GM18858 (cell line): ENCODE data around the gene MSI2.

Experiments used
- ATAC-seq: cut with Tn5 transposase; IDR thresholded peaks from one replicate; pipeline ENCODE4 v1.9.1; 2021; ENCODE audit not compliant: unreplicated experiment

The MSI2 gene

GRCh38 chr17:57687642-57688041 lies 431.3 kb downstream of the MSI2 start:
- no peak for ATAC-seq

- no peak for ATAC-seq
These were observed 432.9 kb downstream of the MSI2 start for GRCh38 chr17:57689254-57689653.

- ATAC-seq, result no peak
These were observed 435.6 kb downstream of the MSI2 start for GRCh38 chr17:57691939-57692338.

DNA sequence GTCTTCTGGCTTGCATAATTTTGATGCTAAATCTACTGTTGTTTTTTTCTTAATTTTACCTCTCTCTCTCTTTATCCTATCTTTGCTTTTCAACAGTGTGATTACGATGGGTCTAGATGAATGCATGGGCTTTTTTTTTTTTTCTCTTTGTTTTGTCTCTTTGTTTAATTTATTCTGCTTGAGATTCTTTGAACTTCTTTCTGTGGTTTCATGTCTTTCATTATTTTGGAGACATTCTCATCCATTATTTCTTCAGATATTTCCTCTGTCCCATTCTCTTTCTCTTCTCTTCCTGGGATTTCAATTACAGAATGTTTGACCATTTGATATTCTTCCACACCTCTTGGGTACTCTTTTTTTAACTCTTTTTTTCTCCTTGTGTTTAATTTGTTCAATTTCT lies 436.4 kb downstream of the MSI2 start:
- no peak for ATAC-seq

DNA sequence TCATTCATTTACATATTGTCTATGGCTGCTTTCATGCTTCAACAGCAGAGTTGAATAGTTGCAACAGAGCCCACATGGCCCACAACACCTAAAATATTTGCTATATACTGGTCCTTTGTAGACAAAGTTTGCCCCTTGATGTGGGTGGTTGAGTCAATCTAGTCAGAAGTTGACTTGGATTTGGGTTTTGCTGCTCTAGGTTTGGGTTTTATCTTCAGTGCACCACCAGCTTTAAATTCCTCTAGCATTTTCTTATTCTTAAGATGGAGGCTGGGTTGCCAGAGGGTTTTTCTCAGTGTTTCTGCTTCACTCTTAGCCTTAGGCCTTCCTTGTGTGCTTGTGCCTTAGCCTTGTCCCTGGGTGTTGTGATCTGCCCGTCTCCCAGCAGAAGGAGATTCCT lies 437.7 kb downstream of the MSI2 start:
- ATAC-seq, result no peak

GRCh38 chr17:57696050-57696449 lies 439.7 kb downstream of the MSI2 start:
- no peak for ATAC-seq

DNA sequence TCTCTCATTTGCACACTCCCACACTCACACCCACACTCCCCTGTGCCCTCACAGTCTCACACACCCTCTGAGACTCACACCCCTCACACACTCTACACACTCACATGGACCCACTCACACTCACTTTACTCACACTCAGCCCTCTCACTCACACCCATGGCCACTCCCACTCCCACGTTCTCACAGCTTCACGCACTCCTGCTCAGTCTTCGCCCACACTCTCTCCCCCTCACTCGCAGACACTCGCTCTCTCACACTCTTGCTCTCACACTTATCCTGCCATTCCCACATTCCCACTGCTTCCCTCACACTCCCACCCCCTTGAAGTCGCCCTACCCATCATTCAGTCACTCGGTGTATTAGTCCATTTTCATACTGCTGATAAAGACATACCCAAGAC lies 440.9 kb downstream of the MSI2 start:
- no peak for ATAC-seq

- ATAC-seq, result no peak
These were observed 441.8 kb downstream of the MSI2 start for GRCh38 chr17:57697891-57698711.

GRCh38 chr17:57699751-57700219 lies 443.5 kb downstream of the MSI2 start:
- ATAC-seq, result no peak

GRCh38 chr17:57701124-57701523 lies 444.8 kb downstream of the MSI2 start:
- ATAC-seq, result no peak

DNA sequence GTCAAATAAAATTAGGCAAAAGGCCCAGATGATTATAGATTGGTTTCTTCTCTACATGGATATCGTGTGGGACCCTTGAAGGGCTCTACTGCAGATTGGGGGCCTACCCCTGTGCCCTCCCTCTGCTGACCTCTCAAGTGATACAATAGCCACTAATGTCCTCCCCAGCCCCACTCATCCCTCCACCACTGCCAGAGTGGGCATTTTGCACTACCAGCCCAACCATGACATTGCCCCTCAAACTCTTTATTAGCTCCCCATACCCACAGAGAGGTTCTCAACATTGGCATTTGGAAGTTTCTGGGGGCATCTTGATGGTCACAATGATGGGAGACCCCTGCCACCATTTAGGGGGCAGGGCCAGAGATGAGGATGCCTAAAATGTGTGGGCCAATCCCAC lies 446.9 kb downstream of the MSI2 start:
- no peak for ATAC-seq

DNA sequence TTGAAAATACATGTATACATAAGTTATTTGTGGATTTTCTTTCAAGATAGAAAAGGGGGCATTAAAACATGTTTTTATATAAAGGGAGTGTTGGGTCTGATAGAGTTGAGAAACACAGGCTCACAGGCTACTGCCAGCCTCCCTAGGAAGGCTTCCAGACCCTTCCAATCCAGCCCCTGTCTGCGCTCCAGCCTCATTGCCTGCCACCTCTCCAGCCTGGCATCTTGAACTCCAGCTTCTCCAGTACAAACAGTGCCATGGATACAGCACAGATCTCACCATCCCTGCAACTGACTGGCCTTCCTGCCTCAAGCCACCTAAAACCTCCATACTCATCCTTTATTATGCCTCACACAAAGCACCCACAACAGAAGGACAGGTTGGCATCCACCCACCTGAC lies 448.1 kb downstream of the MSI2 start:
- ATAC-seq, result no peak

- ATAC-seq, result no peak
These were observed 449.8 kb downstream of the MSI2 start for GRCh38 chr17:57705921-57706695.

DNA sequence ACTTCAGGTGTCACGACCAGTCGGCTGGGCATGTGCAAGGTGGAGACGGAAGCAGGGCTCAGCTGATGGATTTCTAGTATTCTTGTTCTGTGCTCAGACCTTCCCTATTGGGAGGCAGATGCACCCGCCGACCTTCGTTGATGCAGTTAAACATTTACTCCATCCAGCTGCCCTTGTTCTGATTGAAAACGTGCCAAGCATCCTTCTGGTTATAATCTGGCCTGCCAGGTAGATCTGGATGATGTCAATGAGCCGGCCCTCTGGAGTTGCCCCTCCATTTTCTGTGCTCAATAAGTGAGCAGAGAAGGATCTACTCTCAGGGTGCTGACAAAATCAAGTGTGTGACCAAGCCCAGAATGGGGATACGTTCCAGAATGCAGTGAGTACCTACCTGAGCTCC lies 450.4 kb downstream of the MSI2 start:
- ATAC-seq, result no peak

DNA sequence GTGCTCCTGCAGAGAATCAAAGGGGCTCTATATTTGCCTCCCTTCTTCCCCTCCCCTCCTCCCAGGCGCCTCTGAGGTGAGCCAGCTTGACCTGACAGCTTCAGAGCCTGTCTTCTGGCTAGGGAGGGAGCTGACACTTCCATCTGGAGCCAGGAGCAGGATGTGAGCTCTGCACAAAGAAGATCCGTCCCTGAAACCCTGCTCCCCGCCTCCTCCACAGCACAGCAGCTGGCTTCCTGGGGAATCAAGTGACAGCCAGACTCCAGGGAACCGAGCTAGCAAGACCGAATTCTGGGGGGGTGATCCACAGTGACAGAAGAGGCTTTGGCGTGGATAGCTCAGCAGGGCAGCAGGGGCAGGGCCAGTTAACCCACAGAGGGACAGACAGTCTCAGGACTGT lies 451.6 kb downstream of the MSI2 start:
- no peak for ATAC-seq

DNA sequence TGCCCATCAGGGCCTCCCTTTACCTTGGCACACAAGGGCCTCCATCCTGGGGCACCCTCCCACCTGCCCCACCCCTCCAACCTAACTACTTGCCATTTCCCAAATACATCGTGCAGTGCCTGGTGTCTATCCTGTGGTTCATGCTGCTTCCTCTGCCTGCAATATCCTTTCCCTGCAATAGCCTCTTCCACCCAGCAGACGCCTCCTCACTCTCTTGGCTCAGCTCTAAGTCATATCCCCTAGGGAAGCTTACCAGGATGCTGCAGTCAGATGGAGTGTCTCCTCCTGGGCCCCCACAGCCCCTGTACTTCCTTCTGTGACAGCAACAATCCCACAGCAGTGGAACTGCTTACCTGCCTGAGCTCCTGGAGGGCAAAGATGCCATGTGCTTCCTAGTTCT lies 452.1 kb downstream of the MSI2 start:
- ATAC-seq, result no peak

DNA sequence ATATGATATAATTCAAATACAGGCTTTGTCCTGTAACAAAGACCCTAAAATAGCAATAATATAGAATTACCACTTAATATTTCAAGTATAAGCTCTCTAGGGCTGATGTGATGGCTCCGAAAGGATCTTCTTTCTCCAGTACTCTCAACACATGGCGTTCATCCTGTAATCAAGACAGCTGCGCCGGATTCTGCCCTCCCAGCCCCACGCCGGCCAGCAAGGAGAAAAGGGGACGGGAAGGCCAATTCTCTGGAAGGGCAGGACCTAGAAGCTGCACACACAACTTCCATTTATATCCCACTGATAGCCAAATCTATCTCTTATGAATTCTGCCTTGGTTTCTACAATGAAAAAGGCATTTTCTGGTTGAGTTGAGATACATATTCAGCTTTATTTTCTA lies 456.8 kb downstream of the MSI2 start:
- ATAC-seq, result no peak

DNA sequence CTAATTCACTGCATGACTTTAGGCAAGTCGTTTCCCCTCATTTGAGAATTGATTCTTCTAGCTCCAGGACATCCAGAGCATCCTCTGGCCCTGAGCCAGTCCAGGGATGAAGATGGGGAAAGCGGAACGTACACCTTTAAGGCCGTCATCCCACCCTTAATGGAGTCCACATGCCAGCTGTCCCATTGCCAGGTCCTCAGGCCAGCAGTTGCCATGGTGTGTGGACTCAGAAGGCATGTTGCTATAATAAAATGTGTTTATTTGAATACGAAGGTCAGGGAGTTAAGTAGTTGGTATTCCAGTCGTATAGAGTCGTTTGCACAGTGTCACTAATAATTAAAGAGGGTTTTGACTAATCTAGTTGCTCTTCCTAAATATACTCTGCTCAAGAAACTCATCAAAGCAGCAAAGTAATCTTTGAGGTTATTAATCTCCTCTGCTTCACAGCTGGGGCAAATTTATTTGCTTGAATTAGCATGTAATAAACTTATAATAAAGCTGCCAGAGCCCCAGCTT lies 458.4 kb downstream of the MSI2 start:
- no peak for ATAC-seq

DNA sequence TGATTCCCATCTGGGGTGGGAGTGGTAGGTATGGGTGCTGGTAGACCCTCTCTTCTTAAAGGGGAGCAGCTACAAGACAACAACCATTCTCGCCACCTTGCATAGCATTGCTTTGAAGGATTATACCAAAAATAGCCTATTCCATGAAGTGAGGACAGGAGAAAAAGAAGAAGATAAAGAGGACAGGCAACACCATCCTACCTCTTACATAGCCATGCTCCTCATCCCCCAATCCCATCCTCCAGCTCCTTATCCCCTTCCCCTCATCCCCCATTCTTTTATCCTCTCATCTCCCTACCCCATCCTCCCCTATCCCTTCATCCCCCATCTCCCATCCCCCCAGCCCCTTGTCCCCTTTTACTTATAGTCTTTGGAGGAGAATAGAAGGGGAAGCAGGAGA lies 459.7 kb downstream of the MSI2 start:
- no peak for ATAC-seq

GRCh38 chr17:57718878-57719277 lies 462.6 kb downstream of the MSI2 start:
- no peak for ATAC-seq

- ATAC-seq, result no peak
These were observed 464.2 kb downstream of the MSI2 start for GRCh38 chr17:57720386-57721035.
